Measurements from ENCODE around the gene ADAMTS5. TPM values are rescaled to one million over a fixed set of nuclear protein-coding genes. Genes with fewer than 3 reads are reported as not detected.

The ADAMTS5 gene
- polyA plus RNA-seq, 2 of the 4 experiments (the other 2 are of a cell fraction) = not detected

DNA sequence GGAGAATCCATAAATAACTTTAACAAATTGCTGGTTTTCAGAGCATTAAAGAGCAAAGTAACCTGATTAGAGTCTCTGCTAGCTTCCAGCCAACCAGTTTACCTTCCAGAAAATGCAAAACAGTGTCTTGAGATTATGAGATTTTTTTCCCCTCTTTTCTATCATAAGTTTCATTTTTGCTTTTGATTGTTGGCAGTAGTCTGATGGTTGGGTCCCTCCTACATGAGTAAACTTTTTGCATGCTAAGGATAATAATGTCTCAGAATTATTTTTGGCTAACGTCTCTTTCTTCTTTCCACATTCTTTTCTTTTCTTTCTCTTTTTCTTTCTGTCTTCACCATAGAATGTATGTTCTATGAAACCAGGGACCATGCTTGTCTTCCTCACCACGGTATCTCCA, 6.3 kb upstream of the ADAMTS5 start:
- CTCF ChIA-PET = no interaction called here
- ATAC-seq (no peak), FAIRE-seq (no peak)

GRCh38 chr21:26972192-26972591, 5.3 kb upstream of the ADAMTS5 start:
- Histone ChIP-seq H3K4me3 (no peak overlapping the region), H3K27ac (no peak overlapping the region)
- POLR2A ChIA-PET = no interaction called here

More for the DNA sequence above, 6.3 kb upstream of the ADAMTS5 start:
- no peaks in the 10 kb centered on the region for H3K4me1 ChIP-seq
- H3K4me2 ChIP-seq = no peak overlapping the region
- 0% methylated on average over 2 of the region's 2 CpGs for WGBS (ENCODE audit: missing lambda C conversion rate)
- POLR2A ChIA-PET = no interaction called here
- DNase-seq (ENCODE audit: low read depth in 1 of 2, low spot score in 1 of 2) = no peak
- TF ChIP-seq REST (IDR thresholded peaks at IDR 0.05) (no peak), TFCP2L1 (CRISPR knock-in tag; IDR thresholded peaks at IDR 0.05) (no peak), CHD4 (IDR thresholded peaks at IDR 0.05; ENCODE audit: borderline replicate concordance) (no peak), JUN (IDR thresholded peaks at IDR 0.05) (no peak)
- no peaks in the 10 kb centered on the region for H3K9me3 ChIP-seq
- no peak overlapping the region for H3K27ac ChIP-seq
- H3K4me3 ChIP-seq = no peak overlapping the region

GRCh38 chr21:26969971-26970725, 3.3 kb upstream of the ADAMTS5 start:
- Histone ChIP-seq H3K27ac (no peak overlapping the region), H3K9me3 (no peaks in the 10 kb centered on the region), H3K4me1 (no peaks in the 10 kb centered on the region), H3K4me3 (no peak overlapping the region), H3K4me2 (no peak overlapping the region)
- TF ChIP-seq, protein P1, sequence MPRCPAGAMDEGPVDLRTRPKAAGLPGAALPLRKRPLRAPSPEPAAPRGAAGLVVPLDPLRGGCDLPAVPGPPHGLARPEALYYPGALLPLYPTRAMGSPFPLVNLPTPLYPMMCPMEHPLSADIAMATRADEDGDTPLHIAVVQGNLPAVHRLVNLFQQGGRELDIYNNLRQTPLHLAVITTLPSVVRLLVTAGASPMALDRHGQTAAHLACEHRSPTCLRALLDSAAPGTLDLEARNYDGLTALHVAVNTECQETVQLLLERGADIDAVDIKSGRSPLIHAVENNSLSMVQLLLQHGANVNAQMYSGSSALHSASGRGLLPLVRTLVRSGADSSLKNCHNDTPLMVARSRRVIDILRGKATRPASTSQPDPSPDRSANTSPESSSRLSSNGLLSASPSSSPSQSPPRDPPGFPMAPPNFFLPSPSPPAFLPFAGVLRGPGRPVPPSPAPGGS (IDR thresholded peaks at IDR 0.05) = no peak
- TF ChIP-seq ZFP36 (IDR thresholded peaks at IDR 0.05; ENCODE audit: borderline replicate concordance, partially characterized antibody) = no peak
- TF ChIP-seq ZSCAN20 (CRISPR knock-in tag; IDR thresholded peaks at IDR 0.05) = no peak
- TF ChIP-seq FOSB (CRISPR knock-in tag; IDR thresholded peaks at IDR 0.05) = no peak
- TF ChIP-seq SREBF2 (IDR thresholded peaks at IDR 0.05) = no peak
- TF ChIP-seq NPAS2 (CRISPR knock-in tag; IDR thresholded peaks at IDR 0.05; ENCODE audit: borderline replicate concordance) = no peak
- TF ChIP-seq MAFK (IDR thresholded peaks at IDR 0.05; ENCODE audit: partially characterized antibody) = no peak
- no peak for ATAC-seq
- no peak for DNase-seq (ENCODE audit: low read depth in 1 of 2, low spot score in 1 of 2)
- ChIA-PET CTCF (no interaction called here), POLR2A (no interaction called here)
- no peak for FAIRE-seq
- WGBS (ENCODE audit: missing lambda C conversion rate) = 20% methylated on average over 6 of the region's 6 CpGs

More at GRCh38 chr21:26972192-26972591, 5.3 kb upstream of the ADAMTS5 start:
- H3K9me3 ChIP-seq = no peaks in the 10 kb centered on the region
- TF ChIP-seq SREBF2 (IDR thresholded peaks at IDR 0.05) (no peak), NPAS2 (CRISPR knock-in tag; IDR thresholded peaks at IDR 0.05; ENCODE audit: borderline replicate concordance) (no peak), EHF (CRISPR knock-in tag; IDR thresholded peaks at IDR 0.05) (no peak), RARB (CRISPR knock-in tag; IDR thresholded peaks at IDR 0.05) (no peak)
- TF ChIP-seq, protein P2, sequence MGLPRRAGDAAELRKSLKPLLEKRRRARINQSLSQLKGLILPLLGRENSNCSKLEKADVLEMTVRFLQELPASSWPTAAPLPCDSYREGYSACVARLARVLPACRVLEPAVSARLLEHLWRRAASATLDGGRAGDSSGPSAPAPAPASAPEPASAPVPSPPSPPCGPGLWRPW (IDR thresholded peaks at IDR 0.05) = no peak
- CTCF ChIA-PET = no interaction called here
- H3K4me2 ChIP-seq = no peak overlapping the region
- DNase-seq (ENCODE audit: low read depth in 1 of 2, low spot score in 1 of 2) (no peak), ATAC-seq (no peak), FAIRE-seq (no peak)
- 0% methylated on average over 2 of the region's 2 CpGs for WGBS (ENCODE audit: missing lambda C conversion rate)
- H3K4me1 ChIP-seq = no peaks in the 10 kb centered on the region

GRCh38 chr21:26966649-26967061, 233 bp downstream of the ADAMTS5 start:
- POLR2A ChIA-PET = no interaction called here
- Histone ChIP-seq H3K27ac (no peak overlapping the region), H3K4me1 (no peaks in the 10 kb centered on the region), H3K4me2 (no peak overlapping the region), H3K4me3 (no peak overlapping the region), H3K9me3 (no peaks in the 10 kb centered on the region)
- 33% methylated on average over 24 of the region's 24 CpGs for WGBS (ENCODE audit: missing lambda C conversion rate)
- ATAC-seq = no peak
- TF ChIP-seq ZNF302 (CRISPR knock-in tag; IDR thresholded peaks at IDR 0.05) (no peak), JUN (IDR thresholded peaks at IDR 0.05) (no peak), KDM5A (IDR thresholded peaks at IDR 0.05) (no peak), RFX5 (IDR thresholded peaks at IDR 0.05) (no peak), RCOR1 (IDR thresholded peaks at IDR 0.05; ENCODE audit: low read depth, low read length) (no peak), CBX2 (IDR thresholded peaks at IDR 0.05; ENCODE audit: borderline replicate concordance, low read depth) (no peak)
- CTCF ChIA-PET = no interaction called here
- no peak for FAIRE-seq
- DNase-seq (ENCODE audit: low read depth in 1 of 2, low spot score in 1 of 2) = no peak
